Gastroesophageal sphincter (tissue), 4 donors: ENCODE data around the gene MED27. TPM values are rescaled to one million over a fixed set of nuclear protein-coding genes. Genes with fewer than 3 reads are reported as not detected.

Experiments
- ATAC-seq: fragments of 150-250 bp; one replicate; pipeline ENCODE4 v1.9.1; 2016; ENCODE audit warnings: mild to moderate bottlenecking, moderate library complexity
- H3K27ac ChIP-seq, 4 donors: fragments of 200-600 bp; sonication (generic) in 3 of 4; 1 replicate in 3 of 4; 2 replicates in 1 of 4; pipeline ENCODE4 v1.5.1; 2016 to 2019
- H3K27me3 ChIP-seq: fragments of 200-600 bp; sonication (generic); one replicate; pipeline ENCODE4 v1.5.1; 2019
- H3K36me3 ChIP-seq, 2 donors: fragments of 200-600 bp; sonication (generic); one replicate each; pipeline ENCODE4 v1.5.1; 2019; ENCODE audit warnings: control low read depth in 1 of 2
- H3K4me1 ChIP-seq, 3 donors: fragments of 200-600 bp; sonication (generic); 1 replicate in 2 of 3; 2 replicates in 1 of 3; pipeline ENCODE4 v1.5.1; 2016 to 2019; ENCODE audit warnings: control low read depth in 2 of 3
- H3K4me3 ChIP-seq, 2 donors: fragments of 200-600 bp; sonication (generic); one replicate each; pipeline ENCODE4 v1.5.1; 2019; ENCODE audit warnings: mild to moderate bottlenecking in 1 of 2, moderate library complexity in 1 of 2
- H3K9me3 ChIP-seq, 3 donors: fragments of 200-600 bp; sonication (generic); one replicate each; pipeline ENCODE4 v1.5.1; 2017 to 2019; ENCODE audit warnings: control low read depth in 2 of 3
- CTCF ChIP-seq, 4 experiments: fragments of 200-600 bp in 2 of 4; fragments of 450-650 bp in 2 of 4; sonication (generic) in 1 of 4; IDR thresholded peaks; one replicate each; pipeline ENCODE4 v1.5.1; 2017 to 2019; ENCODE audit warnings: antibody characterized with exemption in 4 of 4, mild to moderate bottlenecking in 2 of 4, moderate library complexity in 2 of 4
- EP300 ChIP-seq: sonication (generic); formaldehyde crosslinking; IDR thresholded peaks from one replicate; pipeline ENCODE4 v1.6.1; 2017; ENCODE audit warnings: antibody characterized with exemption, mild to moderate bottlenecking
- POLR2A ChIP-seq, 2 donors: fragments of 450-650 bp; IDR thresholded peaks; one replicate each; pipeline ENCODE4 v1.6.1; 2017; ENCODE audit warnings: antibody characterized with exemption in 2 of 2, mild to moderate bottlenecking in 2 of 2, moderate library complexity in 1 of 2
- POLR2AphosphoS5 ChIP-seq: sonication (generic); formaldehyde crosslinking; IDR thresholded peaks from one replicate; pipeline ENCODE4 v1.6.1; 2017; ENCODE audit warnings: antibody characterized with exemption
- WGBS, 2 donors: methylation state at CpG; one replicate each; pipeline ENCODE4 v1.1.5; 2018; ENCODE audit warnings: low coverage in 1 of 2; 5-methylcytosine and 5-hydroxymethylcytosine counted together
- total RNA-seq, 4 donors: library from RNA; depleted of rRNA; stranded (reverse); fragments of >200 nt; gene quantifications; one replicate each; pipeline ENCODE4 v1.1.0, GENCODE V29; 2016

The MED27 gene
- total RNA-seq, 4 donors from 2014 or later, result 13.2 to 21.0 (median 13.9) TPM

GRCh38 chr9:131959887-131960286 lies 119.8 kb downstream of the MED27 start:
- no peaks in the 10 kb centered on the region for H3K9me3 ChIP-seq
- TF ChIP-seq EP300 (no peak), POLR2A (IDR thresholded peaks at IDR 0.05) (no peak), POLR2AphosphoS5 (no peak), CTCF (IDR thresholded peaks at IDR 0.05) (no peak)
- WGBS, 2 donors, result 96% methylated on average over 2 of the region's 2 CpGs
- no peak overlapping the region for H3K4me3 ChIP-seq
- H3K4me1 ChIP-seq, result peaks cover 0 to 13% (median 0%) of the 10 kb centered on the region in 3 donors
- H3K27ac ChIP-seq, result no peak overlapping the region
- ATAC-seq, result no peak
- peaks cover 0 to 14% of the 10 kb centered on the region in 2 donors for H3K36me3 ChIP-seq
- H3K27me3 ChIP-seq, result no peaks in the 10 kb centered on the region

- H3K9me3 ChIP-seq, result no peaks in the 10 kb centered on the region
- no peaks in the 10 kb centered on the region for H3K27me3 ChIP-seq
- TF ChIP-seq POLR2A (IDR thresholded peaks at IDR 0.05), result no peak
- TF ChIP-seq POLR2AphosphoS5, result no peak
- TF ChIP-seq EP300, result no peak
- no peak for TF ChIP-seq CTCF (IDR thresholded peaks at IDR 0.05)
- WGBS, 2 donors, result 87 to 93% methylated on average over 2 to 3 of the region's 3 CpGs
- H3K4me1 ChIP-seq, result peaks cover 0 to 13% (median 0%) of the 10 kb centered on the region in 3 donors
- H3K36me3 ChIP-seq, result peaks cover 0 to 14% of the 10 kb centered on the region in 2 donors
- no peak overlapping the region for H3K27ac ChIP-seq
- H3K4me3 ChIP-seq, result no peak overlapping the region
- no peak for ATAC-seq
These were observed 120.6 kb downstream of the MED27 start for GRCh38 chr9:131959056-131959455.

- ATAC-seq, result no peak
- WGBS, 2 donors, result 100% methylated on average over 1 of the region's 1 CpG; no CpG with 5 or more reads in 1 of the 2 donors
- TF ChIP-seq POLR2AphosphoS5 (no peak), EP300 (no peak), CTCF (IDR thresholded peaks at IDR 0.05) (no peak), POLR2A (IDR thresholded peaks at IDR 0.05) (no peak)
- no peak overlapping the region for H3K4me3 ChIP-seq
- H3K4me1 ChIP-seq, result peaks cover 0 to 18% (median 3%) of the 10 kb centered on the region in 3 donors
- H3K9me3 ChIP-seq, result no peaks in the 10 kb centered on the region
- no peak overlapping the region for H3K27ac ChIP-seq
- H3K27me3 ChIP-seq, result no peaks in the 10 kb centered on the region
- peaks cover 0 to 8% of the 10 kb centered on the region in 2 donors for H3K36me3 ChIP-seq
These were observed 125.4 kb downstream of the MED27 start for GRCh38 chr9:131954299-131954698.

- ATAC-seq, result peak; percentile 34
- 25 to 38% methylated on average over 1 to 3 of the region's 5 CpGs for WGBS, 2 donors
- peak overlapping the region in 2 of 4 donors; percentile 9 to 28 for H3K27ac ChIP-seq
- no peaks in the 10 kb centered on the region for H3K9me3 ChIP-seq
- H3K36me3 ChIP-seq, result no peaks in the 10 kb centered on the region
- H3K4me1 ChIP-seq, result peaks cover 0 to 18% (median 3%) of the 10 kb centered on the region in 3 donors
- no peak overlapping the region for H3K4me3 ChIP-seq
- TF ChIP-seq POLR2A (IDR thresholded peaks at IDR 0.05), result no peak
- no peak for TF ChIP-seq POLR2AphosphoS5
- no peak for TF ChIP-seq EP300
- H3K27me3 ChIP-seq, result no peaks in the 10 kb centered on the region
These were observed 127.8 kb downstream of the MED27 start for GRCh38 chr9:131951905-131952304.

- WGBS, 2 donors, result 67 to 80% methylated on average over 1 to 2 of the region's 3 CpGs
- H3K27ac ChIP-seq, result no peak overlapping the region
- no peak for ATAC-seq
- H3K4me3 ChIP-seq, result no peak overlapping the region
- H3K9me3 ChIP-seq, result no peaks in the 10 kb centered on the region
- TF ChIP-seq EP300, result no peak
- no peaks in the 10 kb centered on the region for H3K27me3 ChIP-seq
- no peaks in the 10 kb centered on the region for H3K36me3 ChIP-seq
- peaks cover 0 to 18% (median 3%) of the 10 kb centered on the region in 3 donors for H3K4me1 ChIP-seq
These were observed 128.5 kb downstream of the MED27 start for GRCh38 chr9:131951155-131951554.

GRCh38 chr9:131950487-131950886 lies 129.2 kb downstream of the MED27 start:
- Histone ChIP-seq H3K9me3 (no peaks in the 10 kb centered on the region), H3K36me3 (no peaks in the 10 kb centered on the region), H3K4me3 (no peak overlapping the region), H3K27me3 (no peaks in the 10 kb centered on the region), H3K4me1 (peaks cover 0 to 18% (median 3%) of the 10 kb centered on the region in 3 donors), H3K27ac (no peak overlapping the region)
- TF ChIP-seq POLR2A (IDR thresholded peaks at IDR 0.05) (no peak), POLR2AphosphoS5 (no peak), EP300 (no peak), CTCF (IDR thresholded peaks at IDR 0.05) (no peak)
- 90 to 94% methylated on average over 9 of the region's 9 CpGs for WGBS, 2 donors
- no peak for ATAC-seq
